HEK293T (cell line): Measurements from ENCODE around the gene STMP1.

Experiments
- CTCF ChIA-PET: fragments of 350-600 bp; formaldehyde crosslinking; extraction: SDS; loops from one replicate; lab custom pipeline; 2021; ENCODE audit warnings: antibody characterized with exemption, inconsistent platforms; lab: Yijun Ruan, JAX
- POLR2A ChIA-PET: fragments of 350-600 bp; formaldehyde crosslinking; extraction: SDS; loops from one replicate; lab custom pipeline; 2020; ENCODE audit warnings: antibody characterized with exemption, inconsistent platforms; lab: Yijun Ruan, JAX
- DNase-seq: peaks from one replicate; pipeline ENCODE4 v3.0.0; 2012; ENCODE audit warnings: mixed read lengths; ENCODE audit errors: extremely low spot score
- ARNT ChIP-seq: fragments of 450-650 bp; IDR thresholded peaks from 2 replicates; pipeline ENCODE4 v1.6.1; 2017; ENCODE audit warnings: mild to moderate bottlenecking
- BHLHE40 ChIP-seq: fragments of 450-650 bp; IDR thresholded peaks from 2 replicates; pipeline ENCODE4 v1.6.1; 2016; ENCODE audit warnings: mild to moderate bottlenecking, moderate library complexity, borderline replicate concordance
- CTBP1 ChIP-seq: fragments of 450-650 bp; IDR thresholded peaks from 2 replicates; pipeline ENCODE4 v1.6.1; 2016; ENCODE audit warnings: borderline replicate concordance
- ELF4 ChIP-seq: fragments of 450-650 bp; IDR thresholded peaks from 2 replicates; pipeline ENCODE4 v1.6.1; 2017; ENCODE audit warnings: antibody characterized with exemption
- FOXA1 ChIP-seq: fragments of 450-650 bp; IDR thresholded peaks from 2 replicates; pipeline ENCODE4 v1.6.1; 2016; ENCODE audit warnings: mild to moderate bottlenecking
- FOXK2 ChIP-seq: fragments of 450-650 bp; IDR thresholded peaks from 2 replicates; pipeline ENCODE4 v1.6.1; 2016; ENCODE audit warnings: mild to moderate bottlenecking
- FOXM1 ChIP-seq: fragments of 450-650 bp; IDR thresholded peaks from 2 replicates; pipeline ENCODE4 v1.6.1; 2017; ENCODE audit warnings: mild to moderate bottlenecking, borderline replicate concordance
- HDGF ChIP-seq: fragments of 450-650 bp; IDR thresholded peaks from 2 replicates; pipeline ENCODE4 v1.6.1; 2017; ENCODE audit warnings: antibody characterized with exemption, borderline replicate concordance
- L3MBTL2 ChIP-seq: fragments of 450-650 bp; conservative IDR thresholded peaks from 2 replicates; pipeline ENCODE4 v1.6.1; 2016; ENCODE audit warnings: mild to moderate bottlenecking
- LEF1 ChIP-seq: fragments of 450-650 bp; IDR thresholded peaks from 2 replicates; pipeline ENCODE4 v1.6.1; 2017; ENCODE audit warnings: mild to moderate bottlenecking, borderline replicate concordance
- NFRKB ChIP-seq: fragments of 450-650 bp; IDR thresholded peaks from 2 replicates; pipeline ENCODE4 v1.6.1; 2016; ENCODE audit warnings: mild to moderate bottlenecking, moderate library complexity
- PKNOX1 ChIP-seq: fragments of 450-650 bp; IDR thresholded peaks from 2 replicates; pipeline ENCODE4 v1.6.1; 2016
- SP1 ChIP-seq: fragments of 450-650 bp; IDR thresholded peaks from 2 replicates; pipeline ENCODE4 v1.6.1; 2017
- SUZ12 ChIP-seq: fragments of 450-650 bp; IDR thresholded peaks from 2 replicates; pipeline ENCODE4 v1.6.1; 2016; ENCODE audit warnings: mild to moderate bottlenecking
- TARDBP ChIP-seq: fragments of 450-650 bp; IDR thresholded peaks from 2 replicates; pipeline ENCODE4 v1.6.1; 2016
- ZNF384 ChIP-seq: fragments of 450-650 bp; IDR thresholded peaks from 2 replicates; pipeline ENCODE4 v1.6.1; 2016

STMP1 gene

GRCh38 chr7:135662373-135663114 lies at the start of gene STMP1:
TSS of gene STMP1 (plus strand) at chr7:135662514.
- POLR2A ChIA-PET, result interaction anchor here (0.6 to 3.5 kb wide), 27 partner anchors 8 to 388 kb away, joined by 3 to 14 read pairs (median 4); partner anchors contain the start of gene SLC13A4
- CTCF ChIA-PET, result interaction anchor here (0.5 to 2.9 kb wide), 6 partner anchors 9 to 249 kb away, joined by 3 to 12 read pairs (median 4); no protein-coding TSS in a partner anchor

GRCh38 chr7:135616136-135616535 lies 46.2 kb upstream of the STMP1 start:
- DNase-seq, result no peak
- CTCF ChIA-PET, result no interaction called here

More at GRCh38 chr7:135662373-135663114, at the start of gene STMP1:
- peak; percentile 57 for TF ChIP-seq L3MBTL2
- TF ChIP-seq ARNT, result peak; percentile 40; the same call in 1 of the 2 replicates
- TF ChIP-seq TARDBP, result no peak
- TF ChIP-seq FOXM1, result peak; percentile 85
- peak; percentile 99 for DNase-seq

GRCh38 chr7:135617781-135618180 lies 44.5 kb upstream of the STMP1 start:
- ChIA-PET POLR2A (no interaction called here), CTCF (no interaction called here)
- DNase-seq, result no peak
- no peak for TF ChIP-seq FOXM1
- TF ChIP-seq BHLHE40, result no peak
- TF ChIP-seq ZNF384, result no peak
- no peak for TF ChIP-seq ARNT
- no peak for TF ChIP-seq HDGF
- TF ChIP-seq SP1, result no peak
- TF ChIP-seq NFRKB, result no peak
- TF ChIP-seq FOXA1, result no peak
- TF ChIP-seq ELF4, result no peak
- no peak for TF ChIP-seq TARDBP
- TF ChIP-seq L3MBTL2, result no peak
- no peak for TF ChIP-seq PKNOX1
- no peak for TF ChIP-seq SUZ12
- no peak for TF ChIP-seq FOXK2
- TF ChIP-seq CTBP1, result no peak
- no peak for TF ChIP-seq LEF1

More at GRCh38 chr7:135616136-135616535, 46.2 kb upstream of the STMP1 start:
- TF ChIP-seq FOXK2 (no peak), BHLHE40 (no peak), HDGF (no peak), CTBP1 (no peak), NFRKB (no peak), LEF1 (no peak), ELF4 (no peak), SP1 (no peak), L3MBTL2 (no peak), SUZ12 (no peak), TARDBP (no peak), FOXM1 (no peak), FOXA1 (no peak), ARNT (no peak), PKNOX1 (no peak), ZNF384 (no peak)
- POLR2A ChIA-PET, result no interaction called here

- TF ChIP-seq HDGF, result no peak
- no peak for TF ChIP-seq ELF4
- no peak for TF ChIP-seq FOXM1
- no peak for TF ChIP-seq SUZ12
- no peak for TF ChIP-seq NFRKB
- no peak for DNase-seq
- POLR2A ChIA-PET, result no interaction called here
- CTCF ChIA-PET, result no interaction called here
Observed at GRCh38 chr7:135618510-135618909, 43.8 kb upstream of the STMP1 start.

- DNase-seq, result no peak
- ChIA-PET POLR2A (no interaction called here), CTCF (interaction anchor here (0.7 to 1.3 kb wide), 5 partner anchors 10 to 91 kb away, joined by 3 to 10 read pairs (median 3); no protein-coding TSS in a partner anchor)
- TF ChIP-seq ZNF384, result no peak
- TF ChIP-seq FOXM1, result no peak
- TF ChIP-seq TARDBP, result no peak
- TF ChIP-seq BHLHE40, result no peak
- TF ChIP-seq L3MBTL2, result no peak
- no peak for TF ChIP-seq FOXK2
- TF ChIP-seq ARNT, result no peak
- no peak for TF ChIP-seq PKNOX1
- TF ChIP-seq ELF4, result no peak
- TF ChIP-seq LEF1, result no peak
- no peak for TF ChIP-seq HDGF
- TF ChIP-seq CTBP1, result no peak
- TF ChIP-seq NFRKB, result no peak
Observed at GRCh38 chr7:135620447-135620846, 41.9 kb upstream of the STMP1 start.
